ENCODE data around the gene PANX2. TPM values are rescaled to one million over a fixed set of nuclear protein-coding genes. Genes with fewer than 3 reads are reported as not detected.

The PANX2 gene
- total RNA-seq, 2 donors from 2014 or later = 0.67 to 1.7 TPM

GRCh38 chr22:50226875-50227165, 56.3 kb downstream of the PANX2 start:
- H3K36me3 ChIP-seq = peaks cover 63% of the 10 kb centered on the region
- no peak for DNase-seq (ENCODE audit: low spot score)
- H3K27me3 ChIP-seq = no peaks in the 10 kb centered on the region

GRCh38 chr22:50227579-50228215, 57.2 kb downstream of the PANX2 start:
- Histone ChIP-seq H3K36me3 (peaks cover 57% of the 10 kb centered on the region), H3K9me3 (no peaks in the 10 kb centered on the region), H3K4me1 (no peaks in the 10 kb centered on the region), H3K27ac (no peak overlapping the region), H3K27me3 (no peaks in the 10 kb centered on the region), H3K4me3 (no peak overlapping the region)
- DNase-seq (ENCODE audit: low spot score) = no peak
- no peak for TF ChIP-seq CTCF (IDR thresholded peaks at IDR 0.05)

More at GRCh38 chr22:50226875-50227165, 56.3 kb downstream of the PANX2 start:
- Histone ChIP-seq H3K4me1 (no peaks in the 10 kb centered on the region), H3K9me3 (no peaks in the 10 kb centered on the region), H3K27ac (no peak overlapping the region), H3K4me3 (no peak overlapping the region)
- TF ChIP-seq CTCF (IDR thresholded peaks at IDR 0.05) = no peak

- Histone ChIP-seq H3K9me3 (no peaks in the 10 kb centered on the region), H3K27me3 (no peaks in the 10 kb centered on the region), H3K36me3 (peaks cover 56% of the 10 kb centered on the region), H3K4me3 (no peak overlapping the region), H3K27ac (no peak overlapping the region), H3K4me1 (no peaks in the 10 kb centered on the region)
- TF ChIP-seq CTCF (IDR thresholded peaks at IDR 0.05) = no peak
- DNase-seq (ENCODE audit: low spot score) = no peak
These were observed 57.8 kb downstream of the PANX2 start for GRCh38 chr22:50228366-50228765.

- TF ChIP-seq CTCF (IDR thresholded peaks at IDR 0.05) = no peak
- Histone ChIP-seq H3K4me1 (no peaks in the 10 kb centered on the region), H3K36me3 (peaks cover 47% of the 10 kb centered on the region), H3K27me3 (no peaks in the 10 kb centered on the region), H3K27ac (no peak overlapping the region), H3K9me3 (no peaks in the 10 kb centered on the region), H3K4me3 (no peak overlapping the region)
- DNase-seq (ENCODE audit: low spot score) = no peak
These were observed 58.8 kb downstream of the PANX2 start for GRCh38 chr22:50229370-50229769.

Other genes starting within 250 kb of the PANX2 start
- gene PIM3, start 210.0 kb upstream of the PANX2 start, total RNA-seq = 10 to 100 TPM; 64.5 to 66.9 TPM
- gene IL17REL, start 158.0 kb upstream of the PANX2 start, total RNA-seq = not detected
- not detected for gene TTLL8, start 112.4 kb upstream of the PANX2 start, total RNA-seq
- gene MLC1, start 85.3 kb upstream of the PANX2 start, total RNA-seq = under 1 TPM in 1 of 2 donors, not detected in 1; 0.71 TPM
- 1 to 10 TPM in 1 of 2 donors, under 1 TPM in 1; 0.43 to 1.1 TPM for gene MOV10L1, start 80.7 kb upstream of the PANX2 start, total RNA-seq
- gene TRABD, start 15.2 kb downstream of the PANX2 start, total RNA-seq = 10 to 100 TPM; 12.3 to 20.0 TPM
- gene SELENOO, start 30.3 kb downstream of the PANX2 start, total RNA-seq = 10 to 100 TPM; 18.0 to 20.0 TPM
- 10 to 100 TPM; 19.5 to 22.1 TPM for gene TUBGCP6, start 74.3 kb downstream of the PANX2 start, total RNA-seq
- gene HDAC10, start 80.5 kb downstream of the PANX2 start, total RNA-seq = 1 to 10 TPM; 6.7 to 9.1 TPM
- gene MAPK12, start 91.0 kb downstream of the PANX2 start, total RNA-seq = 10 to 100 TPM in 1 of 2 donors, 1 to 10 TPM in 1; 5.0 to 13.0 TPM
- gene MAPK11, start 99.6 kb downstream of the PANX2 start, total RNA-seq = 1 to 10 TPM; 3.7 to 4.0 TPM
- 10 to 100 TPM; 60.3 to 92.8 TPM for gene PLXNB2, start 136.9 kb downstream of the PANX2 start, total RNA-seq
- gene DENND6B, start 156.3 kb downstream of the PANX2 start, total RNA-seq = 1 to 10 TPM in 1 of 2 donors, under 1 TPM in 1; 0.85 to 1.0 TPM
- 10 to 100 TPM; 45.2 to 54.8 TPM for gene PPP6R2, start 172.6 kb downstream of the PANX2 start, total RNA-seq

Data from right atrium auricular region (tissue), 2 donors.